NK-92 (cell line): ENCODE measurements around the gene THOC2.
"Not testable (repeated sequence)": the region's sequence is repeated elsewhere in the genome, so short reads cannot be mapped to it uniquely, and the experiment has no call there.

Experiments
- DNase-seq: peaks from one replicate; lab custom pipeline; 2025; ENCODE audit not compliant: unreplicated experiment; lab: John Stamatoyannopoulos, UW

The THOC2 gene

GRCh38 chrX:123590842-123591486 is 141.9 kb downstream of the THOC2 start:
- DNase-seq = no peak

DNA sequence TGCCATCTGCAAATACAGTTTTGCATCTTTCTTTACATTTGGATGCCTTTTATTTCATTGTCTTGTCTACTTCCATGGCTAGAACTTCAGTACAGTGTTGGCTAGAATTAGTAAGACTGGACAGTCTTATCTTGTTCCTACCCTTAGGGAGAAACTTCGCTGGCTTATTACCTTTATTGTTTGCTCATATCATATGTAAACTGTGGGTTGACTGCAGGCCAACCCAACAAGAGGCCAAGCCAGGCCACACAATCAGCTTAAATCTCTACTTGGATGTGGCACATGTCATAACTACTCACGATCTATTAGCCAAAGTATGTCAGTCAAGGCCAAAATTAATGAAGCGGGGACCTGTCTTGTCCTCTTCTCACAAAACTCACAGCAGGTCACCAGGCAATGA is 144.1 kb downstream of the THOC2 start:
- no peak for DNase-seq

GRCh38 chrX:123581586-123581985 is 151.3 kb downstream of the THOC2 start:
- DNase-seq = no peak

GRCh38 chrX:123580792-123581191 is 152.1 kb downstream of the THOC2 start:
- no peak for DNase-seq

DNA sequence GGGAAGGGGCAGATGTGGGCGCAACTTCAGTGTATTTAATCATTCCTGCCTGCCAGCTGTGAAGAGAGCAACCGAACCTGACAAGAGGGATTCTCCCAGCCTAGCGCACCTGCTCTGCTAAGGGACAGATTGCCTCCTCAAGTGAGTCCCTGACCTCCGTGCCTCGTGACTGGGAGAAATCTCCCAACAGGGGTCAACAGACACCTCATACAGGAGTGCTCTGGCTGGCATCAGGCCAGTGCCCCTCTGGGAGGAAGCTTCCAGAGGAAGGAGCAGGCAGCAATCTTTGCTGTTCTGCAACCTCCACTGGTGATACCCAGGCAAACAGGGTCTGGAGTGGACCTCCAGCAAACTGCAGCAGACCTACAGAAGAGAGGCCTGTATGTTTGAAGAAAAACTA is 158.8 kb downstream of the THOC2 start:
- not testable (repeated sequence) for DNase-seq

DNA sequence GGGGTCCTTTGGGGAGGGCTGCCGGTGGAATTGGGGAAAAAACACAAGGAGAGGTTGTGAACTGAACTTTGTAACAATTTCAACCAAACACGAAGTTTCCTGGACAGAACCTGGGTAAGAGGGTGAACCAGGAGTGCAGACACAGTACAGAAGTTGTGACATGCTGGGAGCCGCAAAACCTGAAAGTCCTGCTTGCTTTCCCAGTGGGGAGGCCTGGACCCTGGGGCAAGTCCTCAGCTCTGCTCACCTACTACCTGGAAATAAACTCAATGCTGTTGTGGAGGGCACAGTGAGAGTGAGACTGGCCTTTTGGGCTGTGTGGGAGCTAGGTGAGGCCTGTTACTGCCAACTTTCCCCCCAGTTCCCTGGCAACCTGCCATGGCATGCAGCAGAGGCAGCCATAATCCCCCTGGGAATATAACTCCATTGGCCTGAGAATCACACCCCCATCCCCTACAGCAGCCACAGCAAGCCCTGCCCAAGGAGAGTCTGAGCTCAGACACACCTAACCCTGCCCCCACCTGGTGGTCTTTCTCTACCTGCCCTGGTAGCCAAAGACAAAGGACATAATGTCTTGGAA is 162.8 kb downstream of the THOC2 start:
- DNase-seq = no peak

DNA sequence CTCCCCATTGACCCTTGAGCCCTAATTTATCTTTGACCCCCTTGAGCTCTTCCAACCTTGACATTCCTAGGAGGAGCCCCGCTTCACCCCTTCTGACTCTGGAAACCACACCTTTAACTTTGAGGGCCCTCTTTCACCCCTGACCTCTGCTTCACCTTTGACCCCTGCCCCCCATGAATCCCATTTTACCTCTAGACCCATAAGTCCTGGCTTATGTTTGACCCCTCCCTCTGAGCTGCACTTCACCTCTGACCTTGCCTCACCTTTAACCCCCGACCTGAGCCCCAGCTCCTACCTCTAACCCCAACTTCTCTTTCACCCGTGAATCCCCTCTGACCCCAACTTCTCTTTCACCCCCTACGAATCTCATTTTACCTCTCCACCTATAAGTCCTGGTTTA is 169.7 kb downstream of the THOC2 start:
- DNase-seq = no peak

GRCh38 chrX:123562342-123563146 is 170.3 kb downstream of the THOC2 start:
- no peak for DNase-seq

- no peak for DNase-seq
Measured at GRCh38 chrX:123561439-123562215, 171.2 kb downstream of the THOC2 start.

GRCh38 chrX:123550829-123551228 is 182.0 kb downstream of the THOC2 start:
- no peak for DNase-seq
